Activated effector memory CD4-positive, alpha-beta T cell treated with anti-CD3 and anti-CD28 coated beads, Interleukin-2, amount 50 U/mL, for 16 hours (primary cell): Measurements from ENCODE around the gene CNTN4.
"Not testable (repeated sequence)": the region's sequence is repeated elsewhere in the genome, so short reads cannot be mapped to it uniquely, and the experiment has no call there.

Source experiments
- DNase-seq: peaks from one replicate; pipeline ENCODE4 v3.0.0-alpha.2; 2020

The CNTN4 gene

DNA sequence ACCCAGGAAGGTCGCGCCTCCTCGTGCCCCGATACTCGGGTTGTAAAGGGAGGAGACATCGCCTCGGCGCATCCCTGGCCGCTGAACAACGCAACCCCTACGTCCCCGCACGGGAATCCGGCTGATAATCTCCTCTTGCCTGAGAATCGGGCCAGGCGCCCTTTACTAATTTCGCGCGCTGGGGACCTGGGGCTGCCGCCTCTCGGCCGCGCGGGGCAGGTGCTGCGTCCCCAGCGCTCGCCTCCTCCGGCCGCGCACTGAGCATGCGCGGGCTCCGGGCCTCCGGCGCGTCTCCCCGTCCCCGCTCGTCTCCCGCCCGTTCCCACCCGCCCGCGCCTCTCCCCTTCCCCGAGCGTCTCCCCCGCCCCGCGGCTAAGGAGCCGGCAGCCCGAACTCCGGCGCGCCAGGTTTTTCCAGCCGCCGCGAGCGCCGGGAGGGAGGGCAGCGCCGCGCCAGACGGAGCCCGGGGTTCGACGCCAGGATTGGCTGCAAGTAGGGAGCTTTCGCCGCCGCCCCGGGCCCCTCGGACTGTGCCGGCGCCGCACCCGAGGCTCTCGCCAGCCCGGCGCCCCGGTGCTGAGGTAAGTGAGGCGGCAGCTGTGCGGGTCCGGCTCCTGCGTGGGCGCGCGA is at the start of gene CNTN4:
Gene CNTN4 (plus strand): TSS at position 469 of the 630 bp plus-strand sequence.
- DNase-seq = no peak

DNA sequence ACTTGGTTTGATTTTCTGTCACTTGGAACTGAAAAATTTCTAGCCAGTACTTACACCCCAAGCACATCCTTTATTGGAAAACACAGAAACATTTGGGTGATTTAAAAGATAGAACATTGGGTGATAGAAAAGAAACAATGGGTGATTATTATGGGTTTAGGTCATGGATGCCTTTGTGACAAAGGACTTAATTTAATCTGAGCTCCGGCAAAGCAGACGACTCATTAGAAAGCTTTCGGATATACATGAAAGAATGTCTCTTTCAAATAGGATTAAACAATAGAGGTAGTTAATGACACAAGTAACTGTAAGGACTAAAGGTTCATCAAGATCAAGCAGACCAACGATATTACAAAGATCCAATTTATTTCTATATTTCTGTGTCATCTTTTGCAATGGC is 37.3 kb upstream of the CNTN4 start:
- no peak for DNase-seq

DNA sequence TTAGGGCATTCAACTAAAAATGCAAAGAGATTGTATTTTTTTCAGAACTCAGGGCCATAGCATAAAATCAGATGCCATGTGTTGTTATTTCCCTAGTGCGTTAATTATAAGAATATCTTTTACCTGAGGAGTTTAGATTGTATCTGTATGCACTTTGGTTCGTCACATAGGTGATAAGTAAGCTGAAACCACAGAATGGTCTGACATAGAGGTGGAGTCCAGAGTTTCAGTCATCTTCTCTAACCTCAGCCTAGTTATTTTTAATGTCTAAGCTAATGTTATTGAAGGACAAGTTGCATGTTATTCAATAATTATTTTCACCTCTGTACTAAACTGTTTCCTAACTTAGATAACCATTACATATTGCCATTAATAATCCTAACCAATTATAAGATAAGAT is 27.1 kb upstream of the CNTN4 start:
- DNase-seq = no peak

DNA sequence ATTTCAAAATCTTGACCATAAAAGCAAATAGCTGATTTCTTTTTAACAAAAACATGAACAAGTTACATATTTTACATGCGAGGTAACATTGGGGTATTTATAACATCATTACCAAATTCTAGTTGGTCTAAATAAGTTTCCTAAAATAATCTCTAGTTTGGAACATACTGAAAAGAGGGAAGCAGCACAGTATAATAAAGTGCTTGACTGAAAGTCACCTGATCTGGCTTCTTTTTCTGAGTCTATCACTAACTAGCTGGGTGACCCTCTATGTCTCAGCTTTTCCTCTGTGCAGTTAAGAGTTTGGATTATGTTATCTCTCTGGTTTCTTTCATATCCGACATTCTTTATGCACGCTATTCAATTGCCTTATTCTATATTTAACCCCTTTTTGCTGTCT is 19.8 kb upstream of the CNTN4 start:
- no peak for DNase-seq

DNA sequence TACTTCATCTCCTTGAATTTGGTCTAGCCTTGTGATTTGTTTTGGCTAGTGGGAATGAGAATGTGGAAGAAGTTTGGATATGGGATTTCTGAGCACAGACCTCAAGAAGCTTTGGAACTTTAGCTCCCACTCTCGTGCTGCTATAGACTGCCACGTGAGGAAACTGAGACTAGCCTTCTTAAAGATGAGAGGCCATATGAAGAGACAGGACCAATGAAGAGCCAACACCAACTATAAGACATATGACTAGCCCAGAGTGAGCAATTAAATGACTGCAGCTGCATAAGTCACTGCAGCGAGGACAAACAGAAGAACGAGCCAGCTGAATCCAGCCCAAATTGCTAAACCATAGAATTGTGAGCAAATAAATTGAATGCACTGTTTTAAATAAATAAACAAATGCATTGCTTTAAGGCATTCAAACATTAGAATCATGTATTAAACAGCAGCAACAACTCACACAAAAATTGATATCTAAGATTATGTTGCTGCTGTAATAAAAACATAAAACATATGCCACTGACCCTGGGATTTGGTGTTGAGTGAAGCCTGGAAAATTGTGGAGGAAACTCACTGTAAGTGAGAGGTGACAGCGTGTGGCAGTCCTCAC is 15.7 kb upstream of the CNTN4 start:
- DNase-seq = no peak

DNA sequence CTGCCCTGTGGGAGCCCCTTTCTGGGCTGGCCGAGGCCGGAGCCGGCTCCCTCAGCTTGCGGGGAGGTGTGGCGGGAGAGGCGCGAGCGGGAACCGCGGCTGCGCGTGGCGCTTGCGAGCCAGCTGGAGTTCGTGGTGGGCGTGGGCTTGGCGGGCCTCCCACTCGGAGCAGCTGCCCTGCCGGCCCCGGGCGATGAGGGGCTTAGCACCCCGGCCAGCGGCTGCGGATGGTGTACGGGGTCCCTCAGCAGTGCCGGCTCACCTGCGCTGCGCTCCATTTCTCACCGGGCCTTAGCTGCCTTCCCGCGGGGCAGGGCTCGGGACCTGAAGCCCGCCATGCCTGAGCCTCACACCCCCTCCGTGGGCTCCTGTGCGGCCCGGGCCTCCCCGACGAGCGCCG is 15.1 kb upstream of the CNTN4 start:
- DNase-seq = not testable (repeated sequence)

DNA sequence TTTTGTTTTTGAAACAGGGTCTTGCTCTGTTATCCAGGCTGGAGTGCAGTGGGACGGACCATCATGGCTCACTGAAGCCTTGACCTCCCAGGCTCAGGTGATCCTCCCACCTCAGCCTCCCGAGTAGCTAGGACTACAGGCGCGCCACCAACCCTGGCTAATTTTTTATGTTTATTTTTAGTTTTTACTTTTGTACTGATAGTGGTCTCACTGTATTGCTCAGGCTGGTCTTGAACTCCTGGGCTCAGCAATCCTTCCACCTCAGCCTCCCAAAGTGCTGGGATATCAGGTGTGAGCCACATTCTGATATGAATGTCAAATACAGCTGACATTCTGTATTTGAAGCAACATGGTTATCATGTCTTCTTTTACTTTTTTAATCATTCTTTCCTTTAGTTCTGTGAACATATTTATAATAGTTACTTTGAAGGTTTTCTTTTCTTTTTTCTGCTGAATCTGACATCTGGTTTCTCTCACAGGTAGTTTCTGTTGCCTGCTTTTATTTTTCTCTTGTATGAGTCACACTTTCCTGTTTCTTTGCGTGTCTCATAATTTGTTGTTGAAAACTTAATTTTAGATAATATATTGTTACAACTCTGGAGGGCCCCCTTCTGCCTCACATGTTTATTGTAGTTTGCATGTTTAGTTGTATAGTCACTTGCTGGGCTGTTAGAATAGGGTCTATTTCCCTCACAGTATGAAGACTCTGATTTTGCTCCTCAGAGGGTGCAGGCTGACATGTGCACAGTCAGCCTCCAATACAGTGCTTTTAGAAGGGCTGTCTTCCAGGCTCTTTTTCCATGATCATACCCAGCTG is 8.4 kb upstream of the CNTN4 start:
- no peak for DNase-seq

DNA sequence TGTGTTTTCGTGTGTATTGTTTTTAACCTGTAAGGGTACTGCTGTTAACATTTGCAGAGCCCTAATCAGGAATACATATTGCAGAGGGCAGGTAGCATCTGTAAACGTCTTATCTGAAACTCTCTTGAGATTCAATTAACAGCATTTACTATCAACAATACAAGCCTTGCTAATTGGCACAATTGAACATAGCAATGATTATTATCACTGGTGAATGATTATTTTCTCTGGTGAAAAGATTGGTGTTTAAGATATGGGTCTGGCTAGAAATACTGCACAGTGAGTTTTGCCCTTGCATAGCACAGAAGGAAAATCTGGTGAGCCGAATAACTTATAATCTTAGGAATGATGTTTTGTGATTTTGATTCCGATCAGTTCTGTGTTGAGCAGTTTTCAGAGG is 5.9 kb upstream of the CNTN4 start:
- no peak for DNase-seq

DNA sequence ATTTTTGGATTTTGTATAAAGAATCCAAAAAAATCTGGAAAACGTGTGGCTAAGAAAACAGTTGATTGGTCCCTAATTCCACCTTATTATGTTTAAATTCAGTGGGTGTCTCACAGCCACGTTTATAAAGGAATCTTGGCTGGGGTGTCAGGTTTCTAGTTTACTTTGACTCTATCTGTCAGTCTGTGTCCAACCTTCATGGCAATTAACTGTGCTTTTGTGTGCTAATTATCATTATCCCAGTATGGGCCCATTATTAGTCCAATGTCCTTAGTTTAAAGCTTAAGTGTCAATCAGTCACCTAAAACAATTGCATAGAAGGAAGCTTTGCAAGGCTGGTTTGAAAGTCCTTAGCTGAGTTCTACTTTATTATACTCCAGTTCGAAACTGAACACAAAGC is 3.7 kb upstream of the CNTN4 start:
- DNase-seq = no peak

DNA sequence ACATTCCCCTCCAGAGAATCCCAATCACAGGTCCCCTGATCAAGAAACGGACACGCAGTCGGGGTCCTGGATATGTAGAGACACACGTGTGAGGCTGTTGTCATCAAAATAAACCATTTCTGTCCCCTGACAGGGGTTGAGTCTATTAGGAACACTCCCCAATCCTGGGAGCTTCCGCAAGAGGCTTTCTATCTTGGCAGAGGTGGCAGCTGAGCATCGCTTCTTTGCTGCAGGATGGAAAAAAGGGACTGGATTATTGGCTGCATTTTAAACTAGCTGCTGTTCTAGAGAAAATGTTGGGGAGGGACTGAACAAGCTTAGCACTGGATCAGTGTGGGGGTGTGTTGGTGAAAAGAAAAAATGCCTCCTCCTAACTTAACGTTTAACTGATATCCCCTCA is 2.5 kb upstream of the CNTN4 start:
- DNase-seq = no peak

DNA sequence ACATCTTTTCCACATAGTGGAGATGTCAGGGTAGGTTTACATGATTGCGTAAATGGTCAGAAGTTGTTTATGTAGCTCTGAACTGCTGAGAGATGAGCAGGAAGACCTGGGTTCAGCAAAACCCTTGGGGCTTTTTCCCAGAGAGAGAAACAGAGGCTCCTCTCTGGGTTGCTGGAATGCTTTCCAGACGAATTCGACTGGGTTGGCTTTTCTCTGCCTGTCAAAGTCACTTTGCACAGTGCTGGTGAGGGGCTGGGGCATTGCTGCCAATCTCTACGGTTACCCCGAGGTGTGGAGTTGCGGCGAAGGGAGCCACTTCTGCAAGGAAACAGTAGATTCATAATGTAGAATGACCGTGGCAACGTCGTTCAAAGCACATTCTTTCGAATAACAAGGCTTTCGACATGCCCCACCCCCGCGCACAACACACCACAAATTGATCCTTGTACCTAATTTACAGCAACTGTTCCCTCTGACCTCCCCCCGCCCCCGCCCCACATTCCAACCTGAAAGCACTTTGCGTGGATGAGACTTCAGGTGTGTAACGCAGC is 950 bp upstream of the CNTN4 start:
- no peak for DNase-seq

DNA sequence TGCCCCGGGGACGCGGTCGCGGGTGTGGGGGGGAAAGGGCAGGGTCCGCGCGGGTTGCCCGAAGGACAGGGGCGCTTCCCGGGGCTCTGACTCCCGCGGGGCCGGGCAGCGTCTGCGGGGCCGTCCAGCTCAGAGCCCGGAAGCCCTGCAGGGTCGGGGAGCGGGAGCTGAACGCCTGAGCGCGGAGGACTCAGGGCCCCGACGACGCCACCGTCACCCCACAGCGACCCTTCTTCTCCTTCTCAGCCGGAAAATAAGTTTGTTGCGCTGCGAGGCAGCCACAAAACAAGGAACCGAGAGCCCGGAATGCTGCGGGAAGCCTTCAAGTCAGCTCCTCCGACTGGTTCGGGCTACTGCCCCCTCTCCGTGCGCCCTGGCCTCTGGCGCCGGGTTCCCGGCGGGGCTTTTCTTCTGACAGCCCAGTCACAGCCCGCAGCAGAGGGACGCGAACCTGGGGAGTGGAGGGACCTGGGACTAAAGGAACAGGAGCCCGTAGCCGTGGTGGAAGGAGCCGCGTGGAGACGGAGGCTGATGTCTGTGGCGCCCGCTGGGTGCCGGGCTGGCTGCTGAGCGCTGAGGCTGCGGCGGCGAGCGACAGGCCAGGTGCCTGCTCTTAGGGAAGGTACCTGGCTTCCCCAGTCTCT is 484 bp downstream of the CNTN4 start:
- DNase-seq = no peak

DNA sequence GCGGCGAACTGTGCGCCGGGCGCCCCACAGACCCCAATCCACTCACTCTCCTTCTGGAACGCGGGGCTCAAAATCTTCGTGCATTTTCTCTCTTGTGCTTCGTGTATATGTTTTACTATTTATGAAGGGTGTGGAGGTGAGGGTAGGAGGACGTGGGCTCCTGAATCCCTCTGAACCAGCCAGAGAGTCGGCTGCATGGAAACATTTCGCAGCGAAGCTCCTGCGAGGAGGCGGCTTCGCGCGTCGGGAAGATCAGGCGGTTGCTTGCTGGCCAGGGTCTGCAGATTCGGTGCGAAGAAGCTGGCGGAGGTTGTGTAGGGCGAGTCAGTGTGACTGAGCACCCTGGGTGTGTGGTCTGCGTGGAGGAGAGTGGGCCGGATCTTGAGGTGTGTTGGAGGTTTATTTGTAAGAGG is 1.1 kb downstream of the CNTN4 start:
- DNase-seq = no peak

DNA sequence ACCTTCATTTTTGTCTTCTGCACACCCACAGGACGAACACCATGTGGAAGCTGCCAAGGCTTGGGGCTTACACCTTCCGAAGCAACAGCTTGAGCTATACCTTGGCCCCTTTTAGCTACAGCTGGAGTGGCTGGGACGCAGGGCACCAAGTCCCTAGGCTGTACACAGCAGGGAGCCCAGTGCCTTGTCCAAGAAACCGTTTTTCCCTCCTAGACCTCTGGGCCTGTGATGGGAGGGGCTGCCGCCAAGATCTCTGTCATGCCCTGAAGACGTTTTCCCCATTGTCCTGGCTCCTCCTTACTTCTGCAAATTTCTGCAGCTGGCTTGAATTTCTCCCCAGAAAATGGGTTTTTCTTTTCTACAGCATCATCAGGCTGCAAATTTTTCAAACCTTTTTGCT is 7.8 kb downstream of the CNTN4 start:
- no peak for DNase-seq

DNA sequence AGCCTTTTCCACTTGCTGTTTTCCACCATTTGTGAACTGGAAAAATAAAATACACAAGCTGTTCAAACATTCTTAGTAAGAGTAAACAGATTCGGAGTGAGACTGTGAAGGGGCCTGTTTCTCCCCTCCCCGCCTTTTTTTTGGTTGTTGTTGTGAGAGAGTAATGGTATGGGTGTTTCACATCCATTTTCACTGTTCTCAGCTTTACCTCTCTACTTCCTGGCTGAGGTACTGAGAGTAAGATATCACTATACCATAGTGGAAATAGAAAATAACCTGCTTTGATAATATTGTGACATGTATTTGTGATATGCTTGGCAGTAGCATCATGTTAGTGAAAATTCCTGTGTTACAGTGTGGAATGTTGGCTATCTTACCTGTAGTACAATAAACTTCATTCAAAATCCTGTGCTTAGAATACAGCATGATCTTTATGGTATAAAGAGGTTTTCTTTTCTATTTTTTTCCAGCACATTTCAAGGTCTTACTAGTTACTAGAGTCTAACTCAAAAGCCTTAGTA is 12.0 kb downstream of the CNTN4 start:
- DNase-seq = no peak

DNA sequence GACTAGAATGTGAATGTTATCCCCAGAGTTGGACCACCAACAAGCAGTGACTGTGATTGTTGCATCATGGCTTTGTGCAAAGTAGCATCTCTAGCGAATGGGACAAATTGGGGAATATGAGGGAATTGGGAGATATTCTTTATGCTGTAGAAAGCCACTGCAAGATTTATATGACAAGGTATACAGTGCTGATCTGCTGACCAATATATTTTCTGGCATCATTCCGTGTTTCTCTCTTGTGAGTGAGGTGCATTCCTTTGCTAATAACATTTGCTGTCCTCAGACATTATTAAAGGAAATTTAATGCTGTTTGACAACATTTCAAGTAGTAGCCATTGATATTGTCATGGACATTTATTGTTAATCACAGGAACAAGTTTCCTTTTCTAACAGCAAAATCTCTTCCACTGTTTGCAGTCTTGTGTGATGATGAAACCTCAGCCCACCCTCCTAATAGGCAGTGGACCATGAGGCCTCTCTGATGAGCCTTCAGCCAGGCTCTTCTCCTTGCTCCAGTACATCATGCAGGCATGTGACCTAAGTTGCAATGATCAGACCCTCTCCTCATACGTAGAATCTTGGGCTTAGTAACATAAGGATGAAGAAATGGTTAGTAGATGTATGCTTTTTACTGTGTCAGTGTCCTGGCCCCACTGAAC is 16.1 kb downstream of the CNTN4 start:
- DNase-seq = no peak

DNA sequence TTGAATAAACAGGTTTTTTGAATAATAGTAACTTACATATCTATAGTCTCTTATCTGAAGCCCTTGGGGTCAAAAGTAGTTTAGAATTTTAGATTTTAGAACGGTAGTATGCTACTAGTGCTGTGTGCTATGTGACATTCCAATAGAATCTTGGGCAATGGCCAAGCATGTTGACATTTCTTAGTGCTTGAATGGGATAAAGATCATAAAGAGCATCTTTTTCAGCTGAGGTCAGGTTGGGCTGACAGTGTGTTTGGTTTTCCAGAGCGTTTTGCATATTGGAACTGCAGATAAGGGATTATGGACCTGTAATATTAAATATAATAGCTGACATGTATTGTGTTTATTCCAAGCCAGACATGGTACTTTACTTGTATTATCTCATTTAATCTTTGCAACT is 32.1 kb downstream of the CNTN4 start:
- no peak for DNase-seq

DNA sequence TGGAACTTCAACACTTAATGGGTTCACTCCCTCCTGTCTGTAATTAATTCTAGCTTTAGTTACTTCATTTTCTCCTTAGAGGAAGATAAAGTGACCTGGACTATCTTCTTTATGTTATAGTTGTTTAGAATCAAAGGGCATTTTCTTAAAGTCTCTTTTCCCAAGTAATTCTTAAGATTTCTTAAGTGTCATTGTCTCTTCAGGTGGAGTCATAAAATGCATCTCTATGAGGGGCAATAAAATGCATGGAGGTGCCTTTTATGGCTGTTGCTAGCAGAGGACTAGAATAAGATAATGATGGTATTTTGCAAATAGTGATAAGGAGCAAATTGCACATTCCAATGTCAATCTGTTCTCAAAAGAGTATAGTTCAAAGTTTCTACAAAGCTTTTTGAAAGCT is 34.5 kb downstream of the CNTN4 start:
- DNase-seq = no peak

DNA sequence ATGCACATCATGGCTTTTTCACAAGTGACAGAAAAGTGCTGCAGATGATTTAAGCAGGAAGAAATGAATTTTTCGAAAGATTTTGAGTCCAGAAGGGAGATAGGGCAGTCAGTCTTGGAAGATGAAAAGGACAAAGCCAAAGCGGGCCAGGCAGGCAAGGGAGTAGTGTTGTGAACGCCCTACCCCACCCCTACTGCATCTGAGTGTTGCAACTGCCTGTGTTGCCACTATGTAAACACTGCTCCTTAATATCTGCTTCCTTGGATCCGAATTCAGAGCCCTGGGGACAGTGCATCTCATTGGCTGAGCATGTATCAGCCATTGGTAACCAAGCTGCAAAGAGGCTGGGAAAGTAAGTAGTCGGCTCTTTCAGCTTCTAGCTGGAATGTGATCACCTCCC is 39.0 kb downstream of the CNTN4 start:
- DNase-seq = no peak

DNA sequence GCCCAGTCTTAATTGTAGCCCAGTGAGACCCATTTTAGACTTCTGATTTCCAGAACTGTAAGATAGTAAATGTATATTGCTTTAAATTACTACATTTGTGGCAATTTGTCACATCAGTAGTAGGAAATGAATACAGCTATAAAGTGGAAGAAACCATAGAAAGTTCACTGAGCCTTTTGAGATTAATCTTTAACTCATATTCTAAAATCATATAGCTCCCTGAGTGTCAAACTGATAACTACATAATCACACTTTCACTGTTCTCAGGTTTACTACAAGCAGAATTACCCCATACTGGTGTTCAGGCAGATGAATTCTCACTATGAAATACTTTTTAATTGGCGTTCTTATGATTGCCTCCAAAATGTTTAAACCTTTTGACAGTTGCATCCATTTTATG is 42.8 kb downstream of the CNTN4 start:
- DNase-seq = no peak

DNA sequence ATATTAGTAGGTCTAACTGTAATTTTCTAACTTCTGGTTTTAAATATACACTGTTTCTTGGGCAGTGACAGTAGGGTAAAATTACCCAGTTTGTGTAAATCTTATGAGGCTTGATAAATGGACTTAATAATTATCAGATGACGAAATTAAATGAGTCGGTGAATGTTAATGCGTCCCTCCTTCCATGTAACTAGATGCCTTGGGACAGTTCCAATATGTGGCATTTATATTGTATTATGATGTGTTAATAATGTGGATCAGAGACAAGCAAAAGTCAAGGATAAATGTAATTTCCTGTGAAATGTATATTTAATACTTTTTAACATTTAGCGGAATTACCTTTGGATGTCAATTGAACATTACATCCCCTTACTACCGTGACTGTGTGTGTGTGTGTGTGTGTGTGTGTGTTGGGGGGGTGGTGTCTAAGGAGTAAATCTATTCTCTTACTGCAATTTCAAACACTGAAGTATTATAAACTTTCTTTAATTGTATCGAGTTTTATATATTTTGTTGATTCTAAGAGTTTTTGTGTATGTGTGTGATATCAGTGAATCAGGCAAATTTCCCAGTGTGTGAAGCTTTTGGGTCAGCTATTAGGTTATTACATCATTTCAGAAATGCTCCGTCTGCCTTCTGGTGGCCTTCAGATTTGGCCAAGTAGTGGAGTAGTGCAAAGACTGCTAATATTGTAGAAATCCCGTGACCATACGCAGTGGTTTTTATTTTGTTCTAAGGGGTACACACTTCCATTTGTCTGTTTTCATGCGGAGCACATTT is 50.1 kb downstream of the CNTN4 start:
- DNase-seq = no peak

DNA sequence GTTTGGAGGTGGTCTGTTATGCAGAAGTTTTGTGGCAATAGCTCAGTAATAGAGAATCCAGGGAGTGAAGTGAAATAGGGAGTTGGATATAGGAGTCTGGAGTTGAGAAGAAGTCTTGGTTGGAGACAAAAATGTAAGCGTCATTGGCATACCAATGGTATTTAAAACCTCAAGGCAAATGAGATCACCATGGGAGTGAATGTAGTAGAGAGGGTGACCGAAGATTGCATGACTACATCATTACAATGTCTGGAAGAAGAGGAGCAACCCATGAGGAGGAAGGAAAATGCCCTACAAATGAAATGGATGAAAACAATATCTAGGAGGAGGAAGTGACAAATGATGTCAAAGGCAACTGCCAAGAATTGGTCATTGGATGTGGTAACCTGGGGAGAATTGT is 54.4 kb downstream of the CNTN4 start:
- no peak for DNase-seq
